Measurements from ENCODE around the gene SLC7A14. TPM values are rescaled to one million over a fixed set of nuclear protein-coding genes. Genes with fewer than 3 reads are reported as not detected.

Gene SLC7A14
- total and polyA plus RNA-seq, 4 donors, result 0.01 to 0.06 (median 0.03) TPM; not detected in 1

- ATAC-seq (ENCODE audit: insufficient read depth, low FRiP score), result no peak
- H3K9ac ChIP-seq (ENCODE audit: insufficient read depth in 1 of 2, low read length in 2 of 2), result no peak overlapping the region
- H3K4me3 ChIP-seq, result no peak overlapping the region
- DNase-seq, result no peak
- H3K36me3 ChIP-seq (ENCODE audit: control insufficient read depth in 4 of 4, insufficient read depth in 4 of 4, low read length in 4 of 4), result no peaks in the 10 kb centered on the region
- H3K27ac ChIP-seq (ENCODE audit: low read depth in 1 of 2, low read length in 1 of 2), result no peak overlapping the region
- TF ChIP-seq, protein P1, sequence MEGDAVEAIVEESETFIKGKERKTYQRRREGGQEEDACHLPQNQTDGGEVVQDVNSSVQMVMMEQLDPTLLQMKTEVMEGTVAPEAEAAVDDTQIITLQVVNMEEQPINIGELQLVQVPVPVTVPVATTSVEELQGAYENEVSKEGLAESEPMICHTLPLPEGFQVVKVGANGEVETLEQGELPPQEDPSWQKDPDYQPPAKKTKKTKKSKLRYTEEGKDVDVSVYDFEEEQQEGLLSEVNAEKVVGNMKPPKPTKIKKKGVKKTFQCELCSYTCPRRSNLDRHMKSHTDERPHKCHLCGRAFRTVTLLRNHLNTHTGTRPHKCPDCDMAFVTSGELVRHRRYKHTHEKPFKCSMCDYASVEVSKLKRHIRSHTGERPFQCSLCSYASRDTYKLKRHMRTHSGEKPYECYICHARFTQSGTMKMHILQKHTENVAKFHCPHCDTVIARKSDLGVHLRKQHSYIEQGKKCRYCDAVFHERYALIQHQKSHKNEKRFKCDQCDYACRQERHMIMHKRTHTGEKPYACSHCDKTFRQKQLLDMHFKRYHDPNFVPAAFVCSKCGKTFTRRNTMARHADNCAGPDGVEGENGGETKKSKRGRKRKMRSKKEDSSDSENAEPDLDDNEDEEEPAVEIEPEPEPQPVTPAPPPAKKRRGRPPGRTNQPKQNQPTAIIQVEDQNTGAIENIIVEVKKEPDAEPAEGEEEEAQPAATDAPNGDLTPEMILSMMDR (IDR thresholded peaks at IDR 0.05; ENCODE audit: control extremely low read depth, extremely low read depth), result no peak
- peaks cover 0 to 5% (median 2%) of the 10 kb centered on the region in 5 donors for H3K4me1 ChIP-seq (ENCODE audit: control insufficient read depth in 5 of 5, insufficient read depth in 5 of 5, low read length in 5 of 5)
- WGBS, 2 donors, result 81 to 82% methylated on average over 8 of the region's 8 CpGs
- H3K9me3 ChIP-seq (ENCODE audit: control insufficient read depth in 4 of 4, insufficient read depth in 3 of 4, low read length in 3 of 4), result no peaks in the 10 kb centered on the region
- H3K27me3 ChIP-seq (ENCODE audit: control insufficient read depth in 3 of 3, insufficient read depth in 3 of 3, low read length in 2 of 3), result no peaks in the 10 kb centered on the region
Observed at GRCh38 chr3:170528726-170529125, 57.1 kb downstream of the SLC7A14 start.

DNA sequence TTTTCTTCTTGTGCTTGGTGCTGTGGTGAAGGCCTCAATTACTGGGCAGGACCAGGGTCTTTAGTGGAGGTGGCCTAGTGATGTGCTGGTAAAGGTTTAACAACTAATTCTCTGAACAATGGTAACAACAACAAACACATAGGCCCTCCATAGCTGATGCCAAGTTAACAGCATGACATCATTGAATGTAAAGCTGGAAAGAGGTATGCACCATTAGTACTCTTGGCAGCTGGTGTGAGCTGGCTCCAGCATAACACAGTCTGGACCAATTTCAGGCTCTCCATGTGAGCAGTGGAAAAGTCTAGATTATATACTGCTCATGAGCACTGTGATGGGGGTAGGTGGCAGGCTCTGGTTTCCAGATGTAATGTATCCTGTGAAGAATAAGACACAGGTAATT, 61.8 kb downstream of the SLC7A14 start:
- H3K9ac ChIP-seq (ENCODE audit: insufficient read depth in 1 of 2, low read length in 2 of 2), result no peak overlapping the region
- DNase-seq (peak; percentile 43 to 76 (median 61)), ATAC-seq (ENCODE audit: insufficient read depth, low FRiP score) (no peak)
- TF ChIP-seq, protein P1 (IDR thresholded peaks at IDR 0.05; ENCODE audit: control extremely low read depth, extremely low read depth), result no peak
- H3K4me3 ChIP-seq, result no peak overlapping the region
- H3K4me1 ChIP-seq (ENCODE audit: control insufficient read depth in 5 of 5, insufficient read depth in 5 of 5, low read length in 5 of 5), result peaks cover 0 to 5% (median 0%) of the 10 kb centered on the region in 5 donors
- no peaks in the 10 kb centered on the region for H3K27me3 ChIP-seq (ENCODE audit: control insufficient read depth in 3 of 3, insufficient read depth in 3 of 3, low read length in 2 of 3)
- no peak overlapping the region for H3K27ac ChIP-seq (ENCODE audit: low read depth in 1 of 2, low read length in 1 of 2)
- no peaks in the 10 kb centered on the region for H3K9me3 ChIP-seq (ENCODE audit: control insufficient read depth in 4 of 4, insufficient read depth in 3 of 4, low read length in 3 of 4)
- no peaks in the 10 kb centered on the region for H3K36me3 ChIP-seq (ENCODE audit: control insufficient read depth in 4 of 4, insufficient read depth in 4 of 4, low read length in 4 of 4)

DNA sequence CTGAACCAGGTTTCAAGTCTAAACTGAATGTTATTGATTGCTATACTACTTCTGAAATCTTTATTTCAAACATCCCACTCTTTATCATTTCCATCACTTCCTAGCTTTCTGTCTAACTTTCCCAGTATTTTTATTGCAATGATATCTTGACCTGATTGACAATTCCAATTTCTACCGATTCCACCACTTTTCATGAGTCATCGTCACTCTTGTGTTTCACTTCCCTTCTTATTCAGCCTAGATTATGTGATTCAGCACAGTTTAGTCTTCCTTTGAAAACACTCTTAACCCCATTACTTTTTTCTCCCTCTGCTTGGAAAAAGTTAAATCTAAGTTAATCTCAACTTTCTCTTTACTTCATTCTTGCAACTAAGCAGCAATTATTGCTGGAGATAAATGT, 62.6 kb downstream of the SLC7A14 start:
- 47 to 63% methylated on average over 2 of the region's 2 CpGs for WGBS, 2 donors
- H3K9ac ChIP-seq (ENCODE audit: insufficient read depth in 1 of 2, low read length in 2 of 2), result no peak overlapping the region
- no peak overlapping the region for H3K4me3 ChIP-seq
- no peaks in the 10 kb centered on the region for H3K27me3 ChIP-seq (ENCODE audit: control insufficient read depth in 3 of 3, insufficient read depth in 3 of 3, low read length in 2 of 3)
- DNase-seq (no peak), ATAC-seq (ENCODE audit: insufficient read depth, low FRiP score) (no peak)
- H3K4me1 ChIP-seq (ENCODE audit: control insufficient read depth in 5 of 5, insufficient read depth in 5 of 5, low read length in 5 of 5), result peaks cover 0 to 5% (median 0%) of the 10 kb centered on the region in 5 donors
- no peaks in the 10 kb centered on the region for H3K36me3 ChIP-seq (ENCODE audit: control insufficient read depth in 4 of 4, insufficient read depth in 4 of 4, low read length in 4 of 4)
- TF ChIP-seq, protein P1 (IDR thresholded peaks at IDR 0.05; ENCODE audit: control extremely low read depth, extremely low read depth), result no peak
- no peak overlapping the region for H3K27ac ChIP-seq (ENCODE audit: low read depth in 1 of 2, low read length in 1 of 2)
- no peaks in the 10 kb centered on the region for H3K9me3 ChIP-seq (ENCODE audit: control insufficient read depth in 4 of 4, insufficient read depth in 3 of 4, low read length in 3 of 4)

- H3K9ac ChIP-seq (ENCODE audit: insufficient read depth in 1 of 2, low read length in 2 of 2), result no peak overlapping the region
- H3K36me3 ChIP-seq (ENCODE audit: control insufficient read depth in 4 of 4, insufficient read depth in 4 of 4, low read length in 4 of 4), result no peaks in the 10 kb centered on the region
- H3K4me1 ChIP-seq (ENCODE audit: control insufficient read depth in 5 of 5, insufficient read depth in 5 of 5, low read length in 5 of 5), result peaks cover 0 to 5% (median 0%) of the 10 kb centered on the region in 5 donors
- H3K27me3 ChIP-seq (ENCODE audit: control insufficient read depth in 3 of 3, insufficient read depth in 3 of 3, low read length in 2 of 3), result no peaks in the 10 kb centered on the region
- H3K27ac ChIP-seq (ENCODE audit: low read depth in 1 of 2, low read length in 1 of 2), result no peak overlapping the region
- no peaks in the 10 kb centered on the region for H3K9me3 ChIP-seq (ENCODE audit: control insufficient read depth in 4 of 4, insufficient read depth in 3 of 4, low read length in 3 of 4)
- DNase-seq (peak in 2 of 3 donors; percentile 50 to 52), ATAC-seq (ENCODE audit: insufficient read depth, low FRiP score) (no peak)
- no peak overlapping the region for H3K4me3 ChIP-seq
- 54 to 69% methylated on average over 2 of the region's 2 CpGs for WGBS, 2 donors
- TF ChIP-seq, protein P1 (IDR thresholded peaks at IDR 0.05; ENCODE audit: control extremely low read depth, extremely low read depth), result no peak
Observed at GRCh38 chr3:170522201-170522600, 63.7 kb downstream of the SLC7A14 start.

Measured in lung (tissue), 12 donors.